ENCODE data around the gene PPIL1.

The PPIL1 gene

DNA sequence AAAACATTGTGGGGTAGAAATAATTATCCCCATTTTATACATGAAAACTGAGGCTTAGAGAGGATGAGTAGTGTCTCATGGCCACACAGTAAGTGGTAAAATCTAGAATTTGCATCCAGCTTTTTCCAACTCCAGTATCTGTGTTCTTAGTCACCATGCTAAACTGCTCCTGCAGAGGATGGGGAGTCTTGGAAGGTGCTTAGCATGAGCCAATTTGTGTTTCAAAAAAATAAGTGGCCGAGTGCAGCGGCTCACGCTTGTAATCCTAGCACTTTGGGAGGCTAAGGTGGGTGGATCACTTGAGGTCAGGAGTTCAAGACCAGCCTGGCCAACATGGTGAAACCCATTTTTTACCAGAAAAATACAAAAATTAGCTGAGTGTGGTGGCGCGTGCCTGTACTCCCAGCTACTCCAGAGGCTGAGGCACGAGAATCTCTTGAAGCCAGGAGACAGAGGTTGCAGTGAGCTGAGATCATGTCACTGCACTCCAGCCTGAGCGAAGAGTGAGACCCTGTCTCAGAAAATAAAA is 13.6 kb upstream of the PPIL1 start:
- no peak for DNase-seq

- no peak for DNase-seq
Measured at GRCh38 chr6:36886950-36887618, 12.5 kb upstream of the PPIL1 start.

DNA sequence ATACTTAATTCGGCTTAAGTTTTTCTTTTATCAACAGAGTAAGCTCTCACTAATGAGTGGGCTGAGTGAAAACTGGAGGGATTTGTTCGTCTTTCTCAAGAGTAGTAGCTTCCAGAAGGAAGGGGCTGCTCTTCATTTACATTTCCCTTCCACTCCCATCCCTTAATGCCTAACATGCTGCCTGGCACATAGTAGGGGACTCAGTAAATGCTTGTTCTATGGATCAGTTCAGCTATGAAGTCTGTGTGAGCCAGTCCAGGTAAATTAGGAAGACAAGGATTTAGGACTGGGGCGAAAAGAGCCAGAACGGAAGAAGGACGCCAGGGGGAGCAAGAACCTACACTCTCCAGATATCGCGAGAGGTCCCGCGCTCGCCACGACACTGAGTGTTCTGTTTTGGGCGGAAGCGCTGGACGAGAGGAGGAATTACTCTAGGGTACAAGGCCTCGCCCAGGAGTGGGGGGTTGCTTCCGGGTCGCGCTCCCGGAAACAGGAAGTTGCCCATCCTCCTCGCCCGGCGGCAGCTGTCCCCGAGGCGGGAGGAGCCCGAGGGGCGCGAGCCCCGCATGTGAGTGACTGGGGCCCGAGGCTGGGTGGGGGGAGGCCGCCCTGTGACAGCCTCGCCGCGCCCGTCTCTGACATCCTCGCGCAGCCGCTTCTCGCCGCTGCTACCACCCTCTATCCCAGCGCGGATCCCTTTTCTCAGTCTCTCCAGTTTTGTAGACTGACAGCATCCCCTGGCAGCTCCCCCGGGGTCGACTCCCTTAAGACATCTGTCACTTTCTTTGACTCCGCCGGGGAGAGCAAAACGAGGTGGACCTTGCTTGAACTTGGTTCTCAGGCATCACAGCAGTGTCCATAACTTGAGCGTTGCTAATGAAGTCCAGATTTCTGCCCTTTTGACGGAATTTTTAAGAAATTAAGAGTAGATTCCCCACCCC is 11.1 kb upstream of the PPIL1 start, which contains the start of gene C6orf89:
C6orf89 (plus strand) TSS at position 492 of the 941 bp plus-strand sequence. CDS start 13,493 bp downstream, outside the sequence.
- peak; percentile 97 for DNase-seq

GRCh38 chr6:36884610-36885009 is 10.0 kb upstream of the PPIL1 start:
- no peak for DNase-seq

- DNase-seq = no peak
Measured at GRCh38 chr6:36875250-36875633, 639 bp upstream of the PPIL1 start.

DNA sequence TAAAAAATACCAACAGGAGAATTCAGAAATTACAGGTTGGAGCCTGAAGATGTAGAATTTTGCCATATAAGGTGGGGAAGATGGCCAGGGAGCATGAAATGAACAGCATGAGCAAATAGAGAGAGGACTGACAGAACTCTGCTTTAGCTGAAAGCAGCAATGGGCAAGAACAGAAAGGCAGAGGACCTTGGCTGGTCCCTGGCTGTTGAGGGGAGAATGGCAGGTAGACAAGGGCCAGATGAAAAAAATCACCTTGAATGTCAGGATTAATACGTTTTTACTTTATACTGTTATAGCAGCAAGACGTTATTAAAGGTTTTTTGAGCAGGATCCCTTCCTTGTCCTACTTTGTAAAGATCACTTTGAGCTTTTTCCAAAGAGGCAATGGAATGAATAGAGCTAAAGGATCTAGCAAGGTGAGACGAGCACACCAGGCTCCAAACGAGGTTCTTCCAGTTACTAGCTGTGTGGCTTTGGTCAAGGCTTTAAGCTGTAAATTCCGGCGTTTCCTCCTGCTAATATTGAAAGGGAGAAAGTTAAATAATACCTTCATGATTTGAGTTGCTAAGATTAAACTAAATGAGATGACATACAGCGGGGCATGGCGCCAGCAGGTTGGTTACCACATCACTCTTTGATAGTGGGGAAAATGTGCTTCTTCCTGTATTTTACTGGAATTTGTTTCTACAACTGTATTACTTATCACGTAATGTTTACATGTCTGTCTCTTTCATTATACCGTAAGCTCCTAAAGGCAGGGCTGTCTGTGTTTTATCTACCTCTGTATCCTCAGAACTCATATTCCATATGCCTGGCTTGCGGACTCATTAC is 776 bp downstream of the PPIL1 start:
- no peak for DNase-seq

DNA sequence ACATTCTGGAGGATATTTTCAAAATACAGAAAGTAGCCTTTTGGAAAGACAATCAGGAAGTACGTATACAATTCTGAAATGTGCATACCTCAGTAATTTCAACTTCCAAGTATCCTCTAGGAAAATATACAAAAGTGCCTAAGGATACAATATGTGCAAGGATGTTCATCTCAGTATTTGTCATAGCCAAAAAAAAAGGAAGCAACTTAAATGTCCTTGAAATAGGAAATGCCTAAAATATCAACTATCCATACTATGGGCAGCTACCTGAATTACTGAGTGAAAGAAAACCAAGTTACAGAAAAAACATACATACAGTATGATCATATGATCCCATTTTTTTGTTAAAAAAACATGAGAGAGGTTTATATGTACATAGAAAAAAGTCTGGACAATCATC is 1.5 kb downstream of the PPIL1 start:
- DNase-seq = no peak

- DNase-seq = no peak
Measured at GRCh38 chr6:36871686-36872085, 2.9 kb downstream of the PPIL1 start.

- no peak for DNase-seq
Measured at GRCh38 chr6:36867471-36868224, 7.0 kb downstream of the PPIL1 start.

DNA sequence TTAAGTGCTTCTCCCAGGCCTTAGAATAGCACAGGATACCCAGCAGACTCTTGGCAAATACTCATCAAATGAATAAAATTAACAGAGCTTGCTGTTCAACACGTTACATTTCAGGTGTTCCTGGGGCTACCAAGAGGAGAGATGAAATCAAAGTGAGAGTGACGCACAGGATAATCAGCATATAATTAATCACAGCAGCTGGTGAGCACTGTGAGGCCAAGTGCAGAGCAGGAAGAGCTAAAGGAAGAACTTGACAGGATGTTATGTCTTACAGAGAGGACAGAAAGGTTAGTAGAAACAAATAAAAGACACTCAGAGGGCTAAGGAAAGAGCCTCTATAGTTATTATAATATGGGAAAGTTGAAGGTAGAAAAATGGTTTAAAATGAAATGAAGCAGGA is 8.8 kb downstream of the PPIL1 start:
- no peak for DNase-seq

GRCh38 chr6:36863670-36864540 is 10.7 kb downstream of the PPIL1 start:
- DNase-seq = no peak

GRCh38 chr6:36862848-36863382 is 11.7 kb downstream of the PPIL1 start:
- DNase-seq = no peak

DNA sequence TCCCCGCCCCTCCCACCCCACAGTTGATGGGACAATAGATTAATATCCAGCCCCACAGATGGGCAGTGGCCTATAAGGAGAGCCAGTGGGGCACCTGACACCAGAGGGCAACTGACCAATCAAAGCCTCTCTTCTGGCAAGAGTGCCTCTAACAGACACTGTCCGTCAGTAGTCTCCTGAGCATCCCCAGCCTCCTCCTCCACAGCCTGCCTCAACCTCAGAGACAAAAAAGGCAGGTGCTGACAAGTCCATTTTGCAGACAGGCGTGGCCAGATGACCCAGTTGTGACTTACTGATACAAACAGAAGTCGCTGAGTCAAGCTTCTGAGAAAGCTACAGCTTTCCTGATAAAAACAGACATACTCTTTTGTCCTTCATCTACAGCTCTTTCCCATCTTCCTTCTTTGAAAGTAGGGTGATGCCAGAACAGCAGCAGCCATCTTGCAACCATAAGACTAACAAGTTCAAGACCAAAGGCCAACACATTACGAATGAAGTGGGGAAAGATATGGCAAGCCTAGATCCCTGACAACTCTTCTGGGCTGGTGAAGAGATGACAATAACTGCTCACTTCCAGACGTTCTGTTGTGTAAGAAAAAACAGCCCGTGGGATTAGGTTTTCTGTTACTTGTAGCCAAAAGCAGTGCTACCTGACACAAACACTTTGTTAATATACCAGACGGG is 12.3 kb downstream of the PPIL1 start:
- no peak for DNase-seq

GRCh38 chr6:36860126-36860525 is 14.5 kb downstream of the PPIL1 start:
- no peak for DNase-seq

GRCh38 chr6:36858407-36858981 is 16.1 kb downstream of the PPIL1 start:
- DNase-seq = no peak

DNA sequence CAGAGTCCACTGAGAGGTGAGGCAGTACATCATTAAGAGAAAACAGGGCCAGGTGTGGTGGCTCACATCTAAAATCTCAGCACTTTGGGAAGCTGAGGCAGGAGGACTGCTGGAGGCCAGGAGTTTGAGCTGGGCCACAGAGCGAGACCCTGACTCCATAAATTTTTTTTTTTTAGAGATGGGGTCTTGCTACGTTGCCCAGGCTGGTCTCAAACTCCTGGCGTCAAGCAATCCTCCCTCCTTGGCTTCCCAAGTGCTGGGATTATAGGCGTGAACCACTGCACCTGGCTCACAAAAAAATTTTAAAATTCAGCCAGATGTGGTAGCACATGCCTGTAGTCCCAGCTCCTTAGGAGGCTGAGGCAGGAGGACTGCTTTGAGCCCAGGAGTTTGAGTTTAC is 17.3 kb downstream of the PPIL1 start:
- no peak for DNase-seq

- no peak for DNase-seq
Measured at GRCh38 chr6:36856277-36856676, 18.3 kb downstream of the PPIL1 start.

DNA sequence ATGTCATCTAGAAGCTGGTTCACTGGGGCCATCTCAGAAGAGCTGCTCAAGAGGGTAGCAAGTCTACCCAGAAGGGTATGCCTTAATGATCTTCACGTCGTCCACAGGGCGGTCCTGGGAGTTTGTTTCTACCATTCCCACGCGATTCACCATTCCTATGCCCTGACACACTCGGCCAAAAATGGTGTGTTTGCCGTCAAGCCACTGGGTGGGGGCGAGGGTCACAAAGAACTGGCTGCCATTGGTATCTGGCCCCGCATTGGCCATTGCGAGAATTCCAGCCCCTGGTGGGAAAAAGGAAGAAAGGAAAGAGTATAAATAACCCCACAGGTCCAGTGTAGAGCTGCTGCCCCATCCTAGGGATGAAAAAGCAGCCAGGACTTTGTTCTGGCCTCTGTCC is 18.9 kb downstream of the PPIL1 start:
- no peak for DNase-seq

- DNase-seq = no peak
Measured at GRCh38 chr6:36853325-36853724, 21.3 kb downstream of the PPIL1 start.
